IMR-90 (cell line): ENCODE results near the gene FIBIN. TPM values are rescaled to one million over a fixed set of nuclear protein-coding genes. Genes with fewer than 3 reads are reported as not detected.

Source experiments
- ATAC-seq: fragments of 200-7000 bp; cut with Tn5 transposase; 2 replicates; pipeline ENCODE4 v1.9.1; 2020; ENCODE audit warnings: low read depth, mild to moderate bottlenecking, moderate library complexity
- BruUV-seq: library from RNA; stranded (reverse); fragments of 400-500 nt; replicated peaks from 2 replicates; lab custom pipeline; 2021; lab: Mats Ljungman, UMichigan
- CTCF ChIA-PET: fragments of 300-600 bp; formaldehyde crosslinking; extraction: SDS; loops from one replicate; lab custom pipeline; 2021; ENCODE audit warnings: antibody characterized with exemption; lab: Yijun Ruan, JAX
- POLR2A ChIA-PET: fragments of 300-600 bp; sonication (Branson Sonifier 250); formaldehyde crosslinking; loops from one replicate; lab custom pipeline; 2022; ENCODE audit warnings: antibody characterized with exemption; ENCODE audit not compliant: unreplicated experiment; lab: Charles Lee
- DNase-seq: peaks from one replicate; pipeline ENCODE4 v3.0.0; 2013
- H2AFZ ChIP-seq: replicated peaks from 2 replicates; pipeline ENCODE3; 2013; ENCODE audit warnings: low read length, mild to moderate bottlenecking; ENCODE audit not compliant: poor library complexity
- H2AK5ac ChIP-seq: 2 replicates; pipeline ENCODE4 v1.6.1; 2013; ENCODE audit warnings: low read depth, low read length, inconsistent platforms
- H2AK9ac ChIP-seq: replicated peaks from 2 replicates; pipeline ENCODE3; 2013; ENCODE audit warnings: mild to moderate bottlenecking, low read depth, low read length, moderate library complexity; ENCODE audit not compliant: poor library complexity
- H2BK120ac ChIP-seq: 2 replicates; pipeline ENCODE4 v1.6.1; 2013; ENCODE audit warnings: low read depth, low read length, inconsistent platforms
- H2BK15ac ChIP-seq: 3 replicates; pipeline ENCODE4 v1.6.1; 2013; ENCODE audit warnings: low read depth, low read length, inconsistent platforms
- H2BK20ac ChIP-seq: 2 replicates; pipeline ENCODE4 v1.6.1; 2013; ENCODE audit warnings: low read depth, mild to moderate bottlenecking, inconsistent platforms, low read length, moderate library complexity
- H2BK5ac ChIP-seq: 2 replicates; pipeline ENCODE4 v1.6.1; 2013; ENCODE audit warnings: mild to moderate bottlenecking, low read depth, low read length, inconsistent platforms; ENCODE audit not compliant: poor library complexity, severe bottlenecking
- H3K14ac ChIP-seq: replicated peaks from 2 replicates; pipeline ENCODE4 v1.6.1; 2013; ENCODE audit warnings: low read depth, low read length, inconsistent platforms
- H3K18ac ChIP-seq: 2 replicates; pipeline ENCODE4 v1.6.1; 2013; ENCODE audit warnings: low read depth, low read length, control low read depth
- H3K23ac ChIP-seq: 2 replicates; pipeline ENCODE4 v1.6.1; 2013; ENCODE audit warnings: low read depth, low read length, inconsistent platforms
- H3K27ac ChIP-seq: 2 replicates; pipeline ENCODE4 v1.5.1; 2013; ENCODE audit warnings: mild to moderate bottlenecking, control low read depth, low read length; ENCODE audit not compliant: insufficient read depth
- H3K27me3 ChIP-seq: 2 replicates; pipeline ENCODE4 v1.6.1; 2013; ENCODE audit warnings: low read length; ENCODE audit not compliant: control insufficient read depth, insufficient read depth
- H3K36me3 ChIP-seq: 2 replicates; pipeline ENCODE4 v1.6.1; 2013; ENCODE audit warnings: low read length, mixed read lengths; ENCODE audit not compliant: control insufficient read depth, insufficient read depth
- H3K4ac ChIP-seq: 2 replicates; pipeline ENCODE4 v1.6.1; 2013; ENCODE audit warnings: low read depth, low read length, inconsistent platforms
- H3K4me1 ChIP-seq: 2 replicates; pipeline ENCODE4 v1.6.1; 2013; ENCODE audit warnings: low read length, mixed read lengths; ENCODE audit not compliant: control insufficient read depth, insufficient read depth
- H3K4me2 ChIP-seq: 2 replicates; pipeline ENCODE4 v1.6.1; 2013; ENCODE audit warnings: low read depth, mild to moderate bottlenecking, control low read depth, low read length, moderate library complexity
- H3K4me3 ChIP-seq: 2 replicates; pipeline ENCODE4 v1.5.1; 2013; ENCODE audit warnings: low read depth, mild to moderate bottlenecking, control low read depth, low read length, moderate library complexity; ENCODE audit not compliant: insufficient read depth
- H3K56ac ChIP-seq: 2 replicates; pipeline ENCODE4 v1.6.1; 2013; ENCODE audit warnings: low read length, inconsistent platforms; ENCODE audit not compliant: insufficient read depth; ENCODE audit errors: extremely low read depth
- H3K79me1 ChIP-seq, 2 experiments: 2 replicates each; pipeline ENCODE4 v1.6.1; 2013; ENCODE audit warnings: low read length in 2 of 2, inconsistent platforms in 1 of 2, low read depth in 1 of 2
- H3K9ac ChIP-seq: 2 replicates; pipeline ENCODE4 v1.6.1; 2013; ENCODE audit warnings: low read depth, low read length, control low read depth
- H3K9me1 ChIP-seq: 2 replicates; pipeline ENCODE4 v1.6.1; 2013; ENCODE audit warnings: low read length, inconsistent platforms; ENCODE audit not compliant: insufficient read depth
- H3K9me3 ChIP-seq: 2 replicates; pipeline ENCODE4 v1.6.1; 2013; ENCODE audit warnings: low read length; ENCODE audit not compliant: control insufficient read depth, insufficient read depth
- H4K20me1 ChIP-seq: 2 replicates; pipeline ENCODE4 v1.6.1; 2013; ENCODE audit warnings: low read length, inconsistent platforms; ENCODE audit not compliant: insufficient read depth
- H4K5ac ChIP-seq: 2 replicates; pipeline ENCODE4 v1.6.1; 2013; ENCODE audit warnings: mild to moderate bottlenecking, low read depth, low read length, control low read depth
- H4K8ac ChIP-seq, 2 experiments: 2 replicates each; pipeline ENCODE4 v1.6.1; 2013; ENCODE audit warnings: low read depth in 2 of 2, low read length in 2 of 2, control low read depth in 1 of 2, inconsistent platforms in 1 of 2
- H4K91ac ChIP-seq: 2 replicates; pipeline ENCODE4 v1.6.1; 2013; ENCODE audit warnings: low read depth, low read length, inconsistent platforms; ENCODE audit not compliant: insufficient read depth
- CHD1 ChIP-seq: IDR thresholded peaks from 2 replicates; pipeline ENCODE4 v1.6.1; 2012; ENCODE audit warnings: low read depth, low read length, improper control_type of control experiment
- RAD21 ChIP-seq: IDR thresholded peaks from 2 replicates; pipeline ENCODE4 v1.6.1; 2012; ENCODE audit warnings: low read length, improper control_type of control experiment
- USF2 ChIP-seq: fragments of 150-350 bp; IDR thresholded peaks from 2 replicates; pipeline ENCODE4 v1.6.1; 2017; ENCODE audit warnings: mild to moderate bottlenecking, antibody characterized with exemption, low read length, low read depth
- WGBS, 2 experiments: methylation state at CpG; one replicate each; pipeline versions ENCODE4 v1.1.5 to v1.1.7; 2013; ENCODE audit warnings: missing lambda C conversion rate in 2 of 2; ENCODE audit not compliant: insufficient read length in 1 of 2; ENCODE audit errors: extremely low coverage in 2 of 2; 5-methylcytosine and 5-hydroxymethylcytosine counted together
- dilution Hi-C: fragments of 300-500 bp; cut with HindIII; formaldehyde crosslinking; loops from one replicate; pipeline ENCODE4 v1.14.3; 2018; ENCODE audit warnings: low sequenced_read_pairs; ENCODE audit not compliant: unreplicated experiment
- in situ Hi-C: fragments of 300-500 bp; cut with MboI; formaldehyde crosslinking; loops from 3 replicates; pipeline ENCODE4 v1.14.3; 2019; ENCODE audit warnings: low sequenced_read_pairs, inconsistent platforms, mixed read lengths
- intact Hi-C: fragments of 100-400 bp; cut with micrococcal nuclease; formaldehyde crosslinking; loops from 2 replicates; pipeline ENCODE4 v1.10.0; 2022
- polyA plus RNA-seq, 3 experiments: library from polyadenylated mRNA; depleted of rRNA; stranded (reverse); fragments of >200 nt; gene quantifications; 2 replicates each; pipeline ENCODE4 v1.2.3, GENCODE V29; 2012; ENCODE audit warnings: low replicate concordance in 1 of 3
- total RNA-seq: library from RNA; depleted of rRNA; stranded (reverse); fragments of >200 nt; gene quantifications from 2 replicates; pipeline ENCODE4 v1.2.3, GENCODE V29; 2012

Gene FIBIN
- total and polyA plus RNA-seq, 2 of the 4 experiments (the other 2 are of a cell fraction) = 5.7 to 6.1 TPM

- Histone ChIP-seq H3K14ac (no peak overlapping the region), H3K79me1 (no peaks in the 10 kb centered on the region), H3K23ac (no peak overlapping the region), H3K9me3 (no peaks in the 10 kb centered on the region), H2BK15ac (no peak overlapping the region), H2BK20ac (no peak overlapping the region), H2AK9ac (no peak overlapping the region), H4K20me1 (no peaks in the 10 kb centered on the region), H4K8ac (no peak overlapping the region), H3K27me3 (no peaks in the 10 kb centered on the region; the same call in 1 of the 2 replicates), H3K9me1 (no peaks in the 10 kb centered on the region), H2BK120ac (no peak overlapping the region), H3K4ac (no peak overlapping the region), H4K91ac (no peak overlapping the region), H2BK5ac (no peak overlapping the region), H4K5ac (no peak overlapping the region), H3K18ac (no peak overlapping the region), H3K56ac (no peak overlapping the region), H3K4me2 (no peak overlapping the region), H3K36me3 (no peaks in the 10 kb centered on the region), H3K4me3 (no peak overlapping the region), H2AK5ac (no peak overlapping the region), H2AFZ (no peak overlapping the region), H3K9ac (no peak overlapping the region), H3K4me1 (no peaks in the 10 kb centered on the region), H3K27ac (no peak overlapping the region)
- TF ChIP-seq USF2 (no peak), RAD21 (no peak), CHD1 (no peak)
- in situ Hi-C loops (no loop called here), intact Hi-C loops (no loop called here), dilution Hi-C loops (no loop called here)
- BruUV-seq = no TSS peak
- ATAC-seq (no peak), DNase-seq (no peak)
- POLR2A ChIA-PET = no interaction called here
- CTCF ChIA-PET = no interaction called here
- WGBS, 2 experiments = no CpG with 5 or more reads among the region's 2 CpGs
Measured at GRCh38 chr11:27020751-27021150, 26.8 kb downstream of the FIBIN start.
